Activated naive CD8-positive, alpha-beta T cell treated with anti-CD3 and anti-CD28 coated beads, Interleukin-2, amount 50 U/mL, for 16 hours (primary cell): ENCODE results near the gene C6orf136.
"Not testable (repeated sequence)": the region's sequence is repeated elsewhere in the genome, so short reads cannot be mapped to it uniquely, and the experiment has no call there.

ENCODE experiments used
- DNase-seq: peaks from one replicate; pipeline ENCODE4 v3.0.0-alpha.2; 2020; ENCODE audit warnings: low read depth, low spot score

C6orf136 gene

GRCh38 chr6:30656513-30656912 is 9.6 kb downstream of the C6orf136 start:
- no peak for DNase-seq

DNA sequence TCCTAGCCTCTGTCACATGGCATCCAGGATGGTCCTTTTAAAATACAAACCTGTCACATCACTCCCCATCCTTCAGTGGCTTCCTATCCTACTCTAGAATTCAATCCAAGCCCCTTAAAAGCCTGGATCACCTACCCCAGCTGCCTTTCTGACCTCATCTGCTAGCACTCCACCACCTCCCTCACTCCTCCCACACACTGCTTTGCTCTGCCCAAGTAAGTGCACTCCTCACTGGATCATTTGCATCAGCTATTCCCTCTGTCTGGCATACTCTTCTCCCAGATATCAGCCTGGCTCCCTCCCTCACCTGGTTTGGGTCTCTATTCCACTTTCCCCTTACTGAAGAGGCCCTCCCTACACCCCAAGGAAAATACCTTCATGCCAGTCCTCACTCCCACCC is 10.5 kb downstream of the C6orf136 start:
- no peak for DNase-seq

DNA sequence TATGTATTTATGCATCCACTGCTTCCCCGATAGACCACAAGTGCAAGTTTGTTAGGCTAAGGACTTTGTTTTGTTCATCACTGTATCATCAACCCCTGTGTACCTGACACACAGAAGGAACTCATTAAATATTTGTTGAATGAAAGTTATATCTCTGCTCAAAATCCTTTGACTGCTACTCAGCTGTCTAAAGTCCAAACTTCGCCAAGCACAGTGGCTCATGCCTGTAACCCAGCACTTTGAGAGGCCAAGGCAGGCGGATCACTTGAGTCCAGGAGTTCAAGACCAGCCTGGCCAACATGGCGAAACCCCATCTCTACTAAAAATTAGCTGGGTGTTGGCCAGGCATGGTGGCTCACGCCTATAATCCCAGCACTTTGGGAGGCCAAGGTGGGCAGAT is 11.0 kb downstream of the C6orf136 start:
- DNase-seq = not testable (repeated sequence)

DNA sequence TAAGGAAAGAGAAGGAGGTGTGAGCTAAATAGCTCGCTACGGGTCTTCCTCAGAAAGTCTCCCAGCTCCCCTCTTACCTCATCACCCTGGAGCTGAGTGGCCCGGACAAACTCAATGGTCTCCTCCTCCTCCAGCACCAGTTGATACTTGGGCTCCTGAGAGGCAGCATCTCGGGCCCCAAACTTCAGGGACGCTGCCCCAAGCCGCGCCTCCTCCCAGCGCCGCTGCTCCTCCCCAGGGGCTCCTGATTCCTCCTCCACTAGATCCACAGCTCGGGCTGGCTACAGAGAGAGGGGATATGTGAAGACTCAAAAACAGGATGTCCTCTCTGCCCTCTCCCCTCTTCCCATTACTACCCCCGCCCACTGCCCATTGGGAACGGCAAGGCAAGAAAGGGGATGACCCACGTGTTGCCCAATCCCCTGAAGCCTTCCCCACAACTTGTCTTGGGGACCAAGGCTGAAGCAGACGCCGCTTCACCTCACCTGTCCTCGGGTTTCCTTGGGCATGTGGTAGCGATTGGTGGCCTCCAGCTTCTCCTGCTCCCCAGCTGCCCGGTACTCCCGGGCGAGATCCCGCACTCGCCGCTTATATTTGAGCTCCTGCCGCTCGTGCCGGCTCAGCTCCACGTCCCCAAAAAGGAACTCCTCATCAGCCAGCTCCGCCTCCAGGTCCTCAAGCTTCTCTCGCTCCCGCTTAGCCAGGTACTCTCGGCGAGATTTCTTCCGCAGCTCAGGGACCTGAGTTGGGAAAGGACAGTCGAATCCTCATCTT is 18.2 kb downstream of the C6orf136 start:
- DNase-seq = no peak

DNA sequence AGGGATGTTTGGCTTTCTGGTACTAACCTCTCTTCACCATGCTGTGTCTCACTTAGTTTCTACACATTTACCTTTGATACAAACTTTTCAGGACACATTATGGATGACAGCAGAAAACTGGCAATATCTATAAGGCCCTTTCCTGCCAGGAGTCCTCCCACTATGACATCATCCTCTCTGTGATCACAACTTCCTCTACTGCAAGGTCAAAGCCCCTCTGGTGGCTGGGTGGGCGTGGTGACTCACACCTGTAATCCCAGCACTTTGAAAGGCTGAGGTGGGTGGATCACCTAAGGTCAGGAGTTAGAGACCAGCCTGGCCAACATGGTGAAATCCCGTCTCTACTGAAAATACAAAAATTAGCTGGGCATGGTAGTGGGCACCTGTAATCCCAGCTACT is 19.4 kb downstream of the C6orf136 start:
- DNase-seq = not testable (repeated sequence)

DNA sequence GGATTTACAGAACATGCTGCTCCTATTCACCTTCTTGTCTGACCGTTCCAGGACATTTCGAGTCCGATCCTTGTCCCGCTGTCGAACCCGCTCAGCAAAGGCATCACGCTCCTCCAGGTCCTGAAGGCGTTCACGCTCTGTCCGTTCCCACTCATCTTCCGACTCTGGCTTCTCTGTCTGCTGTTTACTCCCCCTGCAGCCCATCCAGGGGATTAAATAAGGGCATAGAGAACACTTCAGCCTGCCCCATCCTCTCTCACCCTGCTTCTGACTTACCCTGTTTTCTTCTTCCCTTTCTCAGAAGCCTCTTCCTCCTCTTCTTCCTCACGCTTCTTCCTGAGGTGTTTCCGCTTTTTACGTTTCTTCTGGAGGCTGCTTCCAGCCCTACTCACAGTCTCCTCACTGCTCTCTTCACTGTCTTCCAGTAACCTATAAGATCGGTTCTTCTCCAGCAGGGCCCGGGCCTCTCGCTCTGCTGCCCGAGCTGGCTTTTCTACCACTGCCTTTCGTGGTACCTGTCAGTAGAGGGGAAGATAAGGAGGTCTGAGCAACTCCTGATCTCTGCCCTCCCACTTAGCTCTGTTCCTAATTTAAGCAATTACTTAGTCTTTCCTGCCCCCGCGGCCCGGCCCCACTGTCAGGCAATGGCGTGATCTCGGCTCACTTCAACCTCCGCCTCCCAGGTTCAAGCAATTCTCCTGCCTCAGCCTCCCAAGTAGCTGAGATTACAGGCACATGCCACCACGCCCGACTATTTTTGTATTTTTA is 24.0 kb downstream of the C6orf136 start:
- DNase-seq = no peak

DNA sequence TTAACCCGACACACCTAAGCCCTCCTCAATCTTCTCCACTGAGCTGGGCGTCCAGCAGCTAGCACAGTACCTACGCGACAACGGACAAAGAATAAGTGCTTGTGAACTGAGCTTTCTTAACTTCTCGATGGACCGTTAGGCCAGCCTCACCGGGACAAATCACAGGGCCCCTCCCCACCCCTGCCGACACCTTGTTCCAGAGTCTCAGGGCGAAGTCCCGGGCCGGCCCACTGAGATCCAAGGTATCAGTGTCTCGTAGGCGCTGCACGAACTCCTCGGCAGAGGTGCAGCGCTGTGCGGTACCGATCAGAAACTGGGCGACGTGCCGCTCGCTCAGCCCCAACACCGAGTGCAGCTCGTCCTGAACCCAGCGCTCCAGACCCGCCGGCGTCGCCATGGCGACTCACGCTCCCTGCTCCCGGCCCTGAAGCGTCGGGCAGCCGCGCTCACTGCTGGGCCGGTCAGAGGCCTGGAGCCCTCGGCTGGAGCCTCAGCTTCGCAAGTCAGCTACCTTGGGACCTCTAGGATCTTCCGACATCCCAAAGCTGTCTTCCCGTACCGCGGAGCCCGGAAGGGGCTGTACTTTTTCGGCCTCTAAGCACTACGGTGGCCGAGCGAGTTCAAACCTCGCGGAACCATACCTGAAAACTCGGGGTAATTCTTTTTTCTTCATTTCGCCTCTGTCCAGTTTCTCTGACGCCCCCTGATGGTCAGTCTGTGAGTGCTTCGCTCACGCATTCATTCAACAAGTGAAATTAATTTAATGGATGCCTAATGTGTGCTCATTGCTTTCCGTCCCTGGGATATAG is 25.7 kb downstream of the C6orf136 start, which contains the start of gene DHX16:
Gene DHX16 (minus strand): TSS at position 562 of the 809 bp plus-strand sequence. CDS start 165 bp downstream, at position 397.
- DNase-seq = peak; percentile 74

- no peak for DNase-seq
Measured at GRCh38 chr6:30676660-30677285, 29.8 kb downstream of the C6orf136 start.

DNA sequence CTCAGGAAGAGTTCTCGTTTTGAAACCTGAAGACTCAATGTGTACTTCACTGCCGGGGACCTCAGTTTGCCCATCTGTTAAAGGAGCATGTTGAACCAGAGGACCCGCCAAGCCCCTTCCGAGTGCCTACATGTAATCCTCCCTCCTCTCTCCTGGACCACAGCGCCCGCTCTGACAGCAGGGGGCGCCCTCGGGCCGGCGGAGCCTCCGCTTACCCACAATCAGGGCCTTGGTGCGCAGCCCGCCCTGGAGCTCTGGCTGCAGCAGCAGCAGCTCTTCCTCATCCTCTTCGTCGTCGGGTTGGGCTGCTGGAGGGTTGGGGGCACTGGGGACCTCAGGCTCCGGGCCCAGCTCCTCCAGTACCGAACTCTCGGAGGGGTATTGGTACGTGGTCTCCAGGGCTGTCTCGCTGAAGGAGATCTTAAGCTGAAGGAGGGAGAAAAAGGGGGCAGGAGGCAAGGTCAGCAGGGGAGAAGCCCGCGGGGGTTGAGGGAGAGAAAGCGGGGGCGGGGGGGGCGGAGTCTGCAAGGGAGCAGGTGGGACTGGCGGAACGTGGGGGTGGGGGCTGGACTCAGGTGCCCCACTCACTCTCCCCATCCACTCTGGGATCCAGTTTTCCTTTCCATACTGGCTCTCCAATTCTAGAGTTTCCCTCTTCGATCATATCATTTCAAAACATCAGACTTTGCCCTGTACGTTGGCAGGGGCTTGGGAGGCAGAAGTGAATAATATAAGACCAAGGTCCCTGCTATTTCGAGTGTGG is 32.2 kb downstream of the C6orf136 start:
- peak; percentile 81 for DNase-seq

DNA sequence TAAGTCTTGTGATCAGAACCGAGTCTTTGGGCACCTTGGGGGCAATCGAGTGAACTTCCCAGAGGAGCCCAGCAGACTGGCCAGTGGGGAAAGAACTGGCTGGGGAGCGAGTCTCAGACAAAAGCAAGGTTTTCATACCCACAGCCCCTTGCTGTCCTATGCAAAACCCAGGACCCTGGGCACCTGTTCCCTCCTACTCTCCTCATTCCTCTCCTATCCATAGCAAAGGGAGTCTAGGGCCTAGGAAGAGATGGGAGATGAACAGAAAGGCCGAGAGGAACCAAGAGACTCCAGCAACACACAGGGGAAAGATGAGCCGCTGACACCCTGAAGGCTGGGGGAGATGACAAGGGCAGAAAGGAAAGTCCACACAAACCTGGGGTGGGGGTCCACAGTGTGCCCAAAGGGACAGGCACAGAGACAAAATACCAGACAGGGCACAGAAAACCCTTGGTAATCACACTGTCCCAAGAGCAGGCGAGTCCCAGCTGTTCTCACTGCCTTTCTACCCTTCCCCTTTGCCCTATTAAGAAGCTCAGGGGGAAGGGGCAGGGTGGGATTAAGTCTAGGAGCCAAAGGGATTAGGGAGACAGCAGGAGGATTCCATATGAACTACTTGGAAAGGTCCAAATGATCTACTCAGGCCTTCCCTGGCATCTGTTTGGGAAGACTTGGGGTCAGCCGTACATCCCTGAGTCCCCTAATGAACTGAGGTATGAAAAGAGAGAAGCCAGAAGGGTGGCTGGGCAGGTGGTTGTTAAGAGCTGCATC is 33.0 kb downstream of the C6orf136 start:
- DNase-seq = no peak

GRCh38 chr6:30681766-30682142 is 34.8 kb downstream of the C6orf136 start:
- DNase-seq = no peak

GRCh38 chr6:30682143-30683117 is 35.5 kb downstream of the C6orf136 start:
- peak; percentile 78 for DNase-seq

DNA sequence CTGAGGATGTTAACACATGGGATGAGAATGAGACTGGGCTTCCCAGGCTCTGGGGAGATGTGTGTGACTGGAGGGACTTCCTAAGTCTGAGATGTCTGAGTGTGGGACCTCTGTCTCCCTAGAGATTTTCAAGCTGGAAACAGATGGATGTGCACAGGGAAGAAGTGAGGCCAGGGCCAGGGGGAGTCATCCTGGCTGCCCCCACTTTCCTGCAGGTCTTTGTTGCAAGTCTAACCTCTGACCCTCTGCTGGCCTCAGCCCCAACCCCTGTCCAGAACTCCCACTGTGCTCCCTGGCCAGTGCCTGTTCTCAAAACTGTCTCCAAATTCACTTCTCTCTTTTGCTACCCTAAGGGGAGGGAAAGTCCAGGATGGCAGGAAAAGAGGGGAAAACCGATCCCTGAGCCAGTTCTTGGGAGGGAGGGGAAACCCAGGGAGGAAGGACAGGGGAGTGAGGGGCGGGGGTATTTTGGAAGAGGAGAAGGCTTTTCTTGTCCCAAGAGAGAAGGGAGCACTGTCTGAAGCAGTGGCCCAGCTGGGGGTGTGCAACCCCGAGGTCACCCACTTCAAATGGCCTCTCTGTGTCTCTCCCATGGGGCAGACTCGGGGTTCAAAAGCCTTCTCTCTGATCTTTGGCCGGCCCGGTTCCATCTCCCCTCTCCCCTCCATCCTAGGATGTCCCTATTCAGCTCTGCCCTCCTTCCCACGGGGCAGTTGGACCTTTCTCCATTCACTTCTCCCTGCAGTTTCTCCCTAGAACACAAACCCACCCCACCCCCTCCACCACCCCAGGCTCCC is 36.4 kb downstream of the C6orf136 start:
- no peak for DNase-seq

GRCh38 chr6:30683980-30684338 is 37.0 kb downstream of the C6orf136 start:
- no peak for DNase-seq

DNA sequence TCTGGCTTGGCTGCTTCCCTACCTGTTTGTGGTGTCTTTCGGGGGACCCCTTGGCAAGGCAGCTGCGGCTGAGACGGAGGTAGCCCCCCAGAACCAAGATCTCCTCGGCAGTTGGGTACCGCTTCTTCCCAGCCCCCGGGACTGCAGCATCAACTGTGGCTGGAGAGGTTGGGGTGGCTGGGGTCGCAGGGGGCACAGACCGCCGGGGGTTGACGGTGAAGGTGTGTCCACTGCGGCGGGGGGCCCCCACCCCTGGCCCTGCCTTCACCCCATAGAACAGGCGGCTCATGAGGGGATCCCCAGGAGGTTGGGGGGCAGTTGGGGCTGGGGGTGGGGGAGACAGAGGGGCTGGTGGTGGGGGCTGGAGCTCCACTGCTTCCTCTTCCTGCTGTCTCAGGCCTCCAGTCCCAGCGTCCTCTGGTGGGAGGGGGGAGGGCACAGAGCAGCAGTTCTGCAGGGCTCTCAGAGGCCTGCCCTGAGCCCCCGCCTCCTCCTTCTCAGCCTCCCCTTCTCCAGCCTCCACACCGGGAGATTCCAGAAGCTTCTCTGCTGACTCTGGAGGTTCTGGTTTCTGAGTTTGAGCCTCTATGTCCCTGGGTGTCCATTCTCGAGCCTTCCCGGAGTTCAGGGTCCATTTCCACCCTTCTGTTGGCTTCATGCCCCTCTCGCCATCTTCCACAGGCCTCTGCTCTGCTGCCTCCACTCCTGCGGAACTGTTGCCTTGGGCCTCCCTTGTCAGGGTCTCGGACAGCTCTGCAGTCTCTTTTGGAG is 37.6 kb downstream of the C6orf136 start:
- DNase-seq = no peak

DNA sequence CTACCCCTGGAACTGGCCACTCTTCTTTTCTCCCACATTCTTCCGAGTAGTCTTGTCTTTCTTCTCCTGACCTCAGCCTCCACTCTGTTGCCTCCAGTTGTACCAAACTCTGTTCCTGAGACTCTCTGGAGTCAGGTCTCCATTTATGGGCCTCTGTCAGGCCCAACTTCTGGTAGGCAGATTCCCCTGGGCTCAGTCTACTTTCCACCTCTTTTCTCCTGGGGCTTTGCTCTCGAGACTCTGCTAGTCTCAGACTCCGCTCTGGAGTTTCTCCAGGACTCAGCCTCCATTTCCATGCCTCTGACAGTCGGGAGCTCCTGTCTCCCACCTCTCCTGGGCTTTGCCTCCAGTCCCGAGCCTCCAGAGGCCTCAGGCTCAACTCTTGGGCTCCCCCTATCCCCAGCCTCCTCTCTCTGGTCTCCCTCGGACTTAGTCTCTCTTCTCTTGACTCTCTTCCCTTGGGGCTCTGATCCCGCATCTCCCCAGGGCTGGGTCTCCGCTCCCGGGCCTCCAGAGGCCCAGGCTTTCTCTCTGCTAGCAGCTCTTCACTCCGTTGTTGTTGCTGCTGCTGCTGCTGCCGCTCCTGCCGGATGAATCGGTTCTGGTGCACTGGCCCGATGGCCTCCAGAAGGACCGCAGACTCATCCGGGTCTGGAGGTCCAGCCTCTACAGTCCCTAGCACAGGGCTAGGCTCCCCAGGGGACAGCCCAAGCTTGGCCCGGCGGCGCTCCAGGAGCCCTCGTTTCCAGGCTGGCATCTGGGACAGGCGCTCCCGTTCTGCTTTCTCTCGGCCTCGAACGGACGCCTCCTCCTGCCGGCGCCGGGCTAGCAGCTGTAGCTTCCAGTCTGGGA is 38.5 kb downstream of the C6orf136 start:
- no peak for DNase-seq
